Stimulated activated naive CD8-positive, alpha-beta T cell treated with anti-CD3 and anti-CD28 coated beads, Interleukin-15, amount 100 ng/mL, for 72 hours (primary cell): ENCODE data around the gene UBE2V1.
A peak's percentile ranks its signal among the peaks of the same experiment; 100 is the strongest.
"Not testable (repeated sequence)": the region's sequence is repeated elsewhere in the genome, so short reads cannot be mapped to it uniquely, and the experiment has no call there.

Experiments used
- ATAC-seq: fragments of 150-1000 bp; cut with Tn5 transposase; 2 replicates; pipeline ENCODE4 v1.10.0; 2021; ENCODE audit warnings: mild to moderate bottlenecking, moderate library complexity
- DNase-seq, 2 donors: peaks; one replicate each; pipeline ENCODE4 v3.0.0; 2021 to 2022
- H3K27ac Mint-ChIP-seq, 2 donors: one replicate each; pipeline ENCODE4 v1.8.0; 2022; ENCODE audit warnings: mild to moderate bottlenecking in 2 of 2, mixed read lengths in 2 of 2, moderate library complexity in 2 of 2
- H3K27me3 Mint-ChIP-seq: one replicate; pipeline ENCODE4 v1.8.0; 2022; ENCODE audit warnings: mixed read lengths
- H3K4me1 Mint-ChIP-seq: one replicate; pipeline ENCODE4 v1.8.0; 2022; ENCODE audit warnings: mild to moderate bottlenecking, mixed read lengths
- H3K4me3 Mint-ChIP-seq, 2 donors: one replicate each; pipeline ENCODE4 v1.8.0; 2022; ENCODE audit warnings: mild to moderate bottlenecking in 2 of 2, mixed read lengths in 2 of 2, moderate library complexity in 1 of 2
- H3K9me3 Mint-ChIP-seq, 2 donors: one replicate each; pipeline ENCODE4 v1.8.0; 2022; ENCODE audit warnings: mixed read lengths in 2 of 2

UBE2V1 gene

GRCh38 chr20:50096237-50096636 is 16.7 kb downstream of the UBE2V1 start:
- Mint-ChIP-seq H3K4me3 (no peak overlapping the region), H3K9me3 (no peaks in the 10 kb centered on the region), H3K4me1 (peaks cover 30% of the 10 kb centered on the region), H3K27ac (no peak overlapping the region), H3K27me3 (no peaks in the 10 kb centered on the region)
- ATAC-seq: no peak
- no peak for DNase-seq

GRCh38 chr20:50095476-50096078 is 17.4 kb downstream of the UBE2V1 start:
- no peak for ATAC-seq
- DNase-seq: no peak
- Mint-ChIP-seq H3K27me3 (no peaks in the 10 kb centered on the region), H3K9me3 (no peaks in the 10 kb centered on the region), H3K4me3 (no peak overlapping the region), H3K4me1 (peaks cover 32% of the 10 kb centered on the region), H3K27ac (peak overlapping the region in 1 of 2 donors; percentile 62)

GRCh38 chr20:50094522-50094921 is 18.4 kb downstream of the UBE2V1 start:
- Mint-ChIP-seq H3K9me3 (no peaks in the 10 kb centered on the region), H3K4me3 (no peak overlapping the region), H3K27ac (no peak overlapping the region), H3K4me1 (peaks cover 39% of the 10 kb centered on the region), H3K27me3 (no peaks in the 10 kb centered on the region)
- DNase-seq (no peak), ATAC-seq (no peak)

- Mint-ChIP-seq H3K27ac (no peak overlapping the region), H3K4me1 (peaks cover 41% of the 10 kb centered on the region), H3K27me3 (no peaks in the 10 kb centered on the region), H3K4me3 (no peak overlapping the region), H3K9me3 (no peaks in the 10 kb centered on the region)
- DNase-seq (no peak), ATAC-seq (no peak)
These were observed 19.7 kb downstream of the UBE2V1 start for GRCh38 chr20:50093240-50093639.

GRCh38 chr20:50092436-50092835 is 20.5 kb downstream of the UBE2V1 start:
- no peak overlapping the region for H3K27ac Mint-ChIP-seq
- H3K4me3 Mint-ChIP-seq: no peak overlapping the region
- no peak for ATAC-seq
- no peak for DNase-seq
- peaks cover 33% of the 10 kb centered on the region for H3K4me1 Mint-ChIP-seq
- H3K27me3 Mint-ChIP-seq: no peaks in the 10 kb centered on the region
- no peaks in the 10 kb centered on the region for H3K9me3 Mint-ChIP-seq

- ATAC-seq (no peak), DNase-seq (no peak)
- H3K4me1 Mint-ChIP-seq: peaks cover 46% of the 10 kb centered on the region
- no peaks in the 10 kb centered on the region for H3K9me3 Mint-ChIP-seq
- peak overlapping the region in 1 of 2 donors; percentile 83 for H3K27ac Mint-ChIP-seq
- no peaks in the 10 kb centered on the region for H3K27me3 Mint-ChIP-seq
- no peak overlapping the region for H3K4me3 Mint-ChIP-seq
These were observed 23.2 kb downstream of the UBE2V1 start for GRCh38 chr20:50089787-50090177.

- peak overlapping the region; percentile 38 to 88 for H3K27ac Mint-ChIP-seq
- peaks cover 46% of the 10 kb centered on the region for H3K4me1 Mint-ChIP-seq
- DNase-seq (no peak), ATAC-seq (no peak)
- no peaks in the 10 kb centered on the region for H3K27me3 Mint-ChIP-seq
- H3K4me3 Mint-ChIP-seq: no peak overlapping the region
- no peaks in the 10 kb centered on the region for H3K9me3 Mint-ChIP-seq
These were observed 23.7 kb downstream of the UBE2V1 start for GRCh38 chr20:50089140-50089786.

- H3K4me3 Mint-ChIP-seq: no peak overlapping the region
- H3K27ac Mint-ChIP-seq: peak overlapping the region in 1 of 2 donors; percentile 63
- H3K27me3 Mint-ChIP-seq: no peaks in the 10 kb centered on the region
- DNase-seq: no peak
- no peaks in the 10 kb centered on the region for H3K9me3 Mint-ChIP-seq
- ATAC-seq: no peak
- peaks cover 46% of the 10 kb centered on the region for H3K4me1 Mint-ChIP-seq
These were observed 24.9 kb downstream of the UBE2V1 start for GRCh38 chr20:50088022-50088421.

GRCh38 chr20:50085481-50086365 is 27.2 kb downstream of the UBE2V1 start:
- Mint-ChIP-seq H3K9me3 (no peaks in the 10 kb centered on the region), H3K27me3 (no peaks in the 10 kb centered on the region), H3K4me3 (peak overlapping the region in 1 of 2 donors; percentile 74), H3K4me1 (peaks cover 39% of the 10 kb centered on the region), H3K27ac (peak overlapping the region; percentile 38 to 83)
- peak; percentile 80 for ATAC-seq
- peak; percentile 31 to 34 for DNase-seq

GRCh38 chr20:50085146-50085480 is 27.8 kb downstream of the UBE2V1 start:
- no peaks in the 10 kb centered on the region for H3K27me3 Mint-ChIP-seq
- DNase-seq (no peak), ATAC-seq (no peak)
- H3K4me3 Mint-ChIP-seq: no peak overlapping the region
- H3K27ac Mint-ChIP-seq: peak overlapping the region; percentile 6 to 83
- no peaks in the 10 kb centered on the region for H3K9me3 Mint-ChIP-seq
- peaks cover 33% of the 10 kb centered on the region for H3K4me1 Mint-ChIP-seq

GRCh38 chr20:50083034-50083433 is 29.9 kb downstream of the UBE2V1 start:
- Mint-ChIP-seq H3K4me1 (peaks cover 18% of the 10 kb centered on the region), H3K27me3 (no peaks in the 10 kb centered on the region), H3K9me3 (no peaks in the 10 kb centered on the region), H3K4me3 (no peak overlapping the region), H3K27ac (no peak overlapping the region)
- DNase-seq: no peak
- ATAC-seq: no peak

GRCh38 chr20:50082056-50082455 is 30.9 kb downstream of the UBE2V1 start:
- H3K4me3 Mint-ChIP-seq, H3K27me3 Mint-ChIP-seq, H3K9me3 Mint-ChIP-seq, ATAC-seq, DNase-seq: not testable (repeated sequence)
- H3K27ac Mint-ChIP-seq: peak overlapping the region in 1 of 2 donors; percentile 54
- peaks cover 18% of the 10 kb centered on the region for H3K4me1 Mint-ChIP-seq

GRCh38 chr20:50077818-50078601 is 34.9 kb downstream of the UBE2V1 start:
- ATAC-seq: no peak
- Mint-ChIP-seq H3K4me1 (peaks cover 7% of the 10 kb centered on the region), H3K27ac (no peak overlapping the region), H3K27me3 (no peaks in the 10 kb centered on the region), H3K9me3 (no peaks in the 10 kb centered on the region), H3K4me3 (no peak overlapping the region)
- no peak for DNase-seq

GRCh38 chr20:50073500-50073899 is 39.5 kb downstream of the UBE2V1 start:
- ATAC-seq (no peak), DNase-seq (no peak)
- no peak overlapping the region for H3K4me3 Mint-ChIP-seq
- no peak overlapping the region for H3K27ac Mint-ChIP-seq
- H3K4me1 Mint-ChIP-seq: peaks cover 18% of the 10 kb centered on the region
- no peaks in the 10 kb centered on the region for H3K9me3 Mint-ChIP-seq
- peaks cover 11% of the 10 kb centered on the region for H3K27me3 Mint-ChIP-seq
